ENCODE data around the gene KCNQ1. TPM values are rescaled to one million over a fixed set of nuclear protein-coding genes. Genes with fewer than 3 reads are reported as not detected.

The KCNQ1 gene
- total and polyA plus RNA-seq, 2 of the 13 experiments (the other 11 are each of a cell fraction or from before 2014, with no cell fraction given): 0.02 to 0.08 TPM

DNA sequence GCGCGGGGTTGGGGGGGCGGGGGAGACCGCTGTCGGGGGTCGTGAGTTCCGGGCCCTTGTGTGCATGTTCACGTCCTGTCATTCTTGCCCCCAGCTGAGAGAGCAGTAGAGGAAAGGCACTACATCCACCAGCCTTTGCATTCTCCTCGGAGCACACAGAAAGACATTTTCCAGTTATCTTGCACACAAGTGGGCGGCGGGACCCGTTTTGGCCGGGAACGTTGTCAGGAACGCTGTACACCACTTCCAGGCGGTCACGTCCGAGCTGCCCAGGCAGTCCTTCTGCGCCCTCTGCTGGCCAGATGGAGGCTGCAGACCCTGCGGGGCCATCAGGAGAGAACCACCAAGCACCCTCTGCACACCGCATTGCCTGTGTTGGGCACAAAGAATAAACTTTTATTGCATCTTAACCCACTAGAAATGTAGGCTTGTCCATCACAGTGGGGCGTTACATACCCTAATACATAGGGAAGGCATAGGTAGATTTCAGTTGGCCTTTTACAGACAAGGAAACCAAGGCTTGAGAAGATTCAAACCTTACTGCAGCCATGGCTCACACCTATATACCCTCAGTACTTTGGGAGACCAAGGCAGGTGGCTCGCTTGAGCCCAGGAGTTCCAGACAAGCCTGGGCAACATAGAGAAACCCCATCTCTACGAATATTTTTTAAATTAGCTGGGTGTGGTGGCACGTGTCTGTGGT is 443.6 kb downstream of the KCNQ1 start (continued):
- TF ChIP-seq, protein P1, sequence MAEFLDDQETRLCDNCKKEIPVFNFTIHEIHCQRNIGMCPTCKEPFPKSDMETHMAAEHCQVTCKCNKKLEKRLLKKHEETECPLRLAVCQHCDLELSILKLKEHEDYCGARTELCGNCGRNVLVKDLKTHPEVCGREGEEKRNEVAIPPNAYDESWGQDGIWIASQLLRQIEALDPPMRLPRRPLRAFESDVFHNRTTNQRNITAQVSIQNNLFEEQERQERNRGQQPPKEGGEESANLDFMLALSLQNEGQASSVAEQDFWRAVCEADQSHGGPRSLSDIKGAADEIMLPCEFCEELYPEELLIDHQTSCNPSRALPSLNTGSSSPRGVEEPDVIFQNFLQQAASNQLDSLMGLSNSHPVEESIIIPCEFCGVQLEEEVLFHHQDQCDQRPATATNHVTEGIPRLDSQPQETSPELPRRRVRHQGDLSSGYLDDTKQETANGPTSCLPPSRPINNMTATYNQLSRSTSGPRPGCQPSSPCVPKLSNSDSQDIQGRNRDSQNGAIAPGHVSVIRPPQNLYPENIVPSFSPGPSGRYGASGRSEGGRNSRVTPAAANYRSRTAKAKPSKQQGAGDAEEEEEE (CRISPR knock-in tag; IDR thresholded peaks at IDR 0.05; ENCODE audit: borderline replicate concordance): no peak
- TF ChIP-seq ZNF570 (CRISPR knock-in tag; IDR thresholded peaks at IDR 0.05; ENCODE audit: borderline replicate concordance) (no peak), AGO1 (IDR thresholded peaks at IDR 0.05; ENCODE audit: low read depth, low read length, poor library complexity, severe bottlenecking) (no peak), POLR2AphosphoS5 (IDR thresholded peaks at IDR 0.05; ENCODE audit: low read depth, low read length) (no peak), NFIC (IDR thresholded peaks at IDR 0.05; ENCODE audit: low read length) (no peak), MEF2D (CRISPR knock-in tag; IDR thresholded peaks at IDR 0.05) (no peak), RELA (CRISPR knock-in tag; IDR thresholded peaks at IDR 0.05) (no peak), HMG20A (CRISPR knock-in tag; IDR thresholded peaks at IDR 0.05; ENCODE audit: borderline replicate concordance) (no peak)
- TF ChIP-seq, protein P2, sequence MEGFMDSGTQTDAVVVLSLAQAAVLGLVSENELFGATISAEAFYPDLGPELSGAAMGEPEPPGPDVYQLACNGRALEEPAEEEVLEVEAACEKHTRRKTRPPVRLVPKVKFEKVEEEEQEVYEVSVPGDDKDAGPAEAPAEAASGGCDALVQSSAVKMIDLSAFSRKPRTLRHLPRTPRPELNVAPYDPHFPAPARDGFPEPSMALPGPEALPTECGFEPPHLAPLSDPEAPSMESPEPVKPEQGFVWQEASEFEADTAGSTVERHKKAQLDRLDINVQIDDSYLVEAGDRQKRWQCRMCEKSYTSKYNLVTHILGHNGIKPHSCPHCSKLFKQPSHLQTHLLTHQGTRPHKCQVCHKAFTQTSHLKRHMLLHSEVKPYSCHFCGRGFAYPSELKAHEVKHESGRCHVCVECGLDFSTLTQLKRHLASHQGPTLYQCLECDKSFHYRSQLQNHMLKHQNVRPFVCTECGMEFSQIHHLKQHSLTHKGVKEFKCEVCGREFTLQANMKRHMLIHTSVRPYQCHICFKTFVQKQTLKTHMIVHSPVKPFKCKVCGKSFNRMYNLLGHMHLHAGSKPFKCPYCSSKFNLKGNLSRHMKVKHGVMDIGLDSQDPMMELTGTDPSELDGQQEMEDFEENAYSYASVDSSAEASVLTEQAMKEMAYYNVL (CRISPR knock-in tag; IDR thresholded peaks at IDR 0.05; ENCODE audit: borderline replicate concordance): 0 out of 2 replicates have a peak, but pooled peaks have one; percentile 26
- TF ChIP-seq, protein P3, sequence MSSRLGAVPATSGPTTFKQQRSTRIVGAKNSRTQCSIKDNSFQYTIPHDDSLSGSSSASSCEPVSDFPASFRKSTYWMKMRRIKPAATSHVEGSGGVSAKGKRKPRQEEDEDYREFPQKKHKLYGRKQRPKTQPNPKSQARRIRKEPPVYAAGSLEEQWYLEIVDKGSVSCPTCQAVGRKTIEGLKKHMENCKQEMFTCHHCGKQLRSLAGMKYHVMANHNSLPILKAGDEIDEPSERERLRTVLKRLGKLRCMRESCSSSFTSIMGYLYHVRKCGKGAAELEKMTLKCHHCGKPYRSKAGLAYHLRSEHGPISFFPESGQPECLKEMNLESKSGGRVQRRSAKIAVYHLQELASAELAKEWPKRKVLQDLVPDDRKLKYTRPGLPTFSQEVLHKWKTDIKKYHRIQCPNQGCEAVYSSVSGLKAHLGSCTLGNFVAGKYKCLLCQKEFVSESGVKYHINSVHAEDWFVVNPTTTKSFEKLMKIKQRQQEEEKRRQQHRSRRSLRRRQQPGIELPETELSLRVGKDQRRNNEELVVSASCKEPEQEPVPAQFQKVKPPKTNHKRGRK (CRISPR knock-in tag; IDR thresholded peaks at IDR 0.05): no peak
- TF ChIP-seq, protein P4, sequence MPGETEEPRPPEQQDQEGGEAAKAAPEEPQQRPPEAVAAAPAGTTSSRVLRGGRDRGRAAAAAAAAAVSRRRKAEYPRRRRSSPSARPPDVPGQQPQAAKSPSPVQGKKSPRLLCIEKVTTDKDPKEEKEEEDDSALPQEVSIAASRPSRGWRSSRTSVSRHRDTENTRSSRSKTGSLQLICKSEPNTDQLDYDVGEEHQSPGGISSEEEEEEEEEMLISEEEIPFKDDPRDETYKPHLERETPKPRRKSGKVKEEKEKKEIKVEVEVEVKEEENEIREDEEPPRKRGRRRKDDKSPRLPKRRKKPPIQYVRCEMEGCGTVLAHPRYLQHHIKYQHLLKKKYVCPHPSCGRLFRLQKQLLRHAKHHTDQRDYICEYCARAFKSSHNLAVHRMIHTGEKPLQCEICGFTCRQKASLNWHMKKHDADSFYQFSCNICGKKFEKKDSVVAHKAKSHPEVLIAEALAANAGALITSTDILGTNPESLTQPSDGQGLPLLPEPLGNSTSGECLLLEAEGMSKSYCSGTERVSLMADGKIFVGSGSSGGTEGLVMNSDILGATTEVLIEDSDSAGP (CRISPR knock-in tag; IDR thresholded peaks at IDR 0.05; ENCODE audit: borderline replicate concordance): 0 out of 2 replicates have a peak, but pooled peaks have one; percentile 43
- TF ChIP-seq, protein P5, sequence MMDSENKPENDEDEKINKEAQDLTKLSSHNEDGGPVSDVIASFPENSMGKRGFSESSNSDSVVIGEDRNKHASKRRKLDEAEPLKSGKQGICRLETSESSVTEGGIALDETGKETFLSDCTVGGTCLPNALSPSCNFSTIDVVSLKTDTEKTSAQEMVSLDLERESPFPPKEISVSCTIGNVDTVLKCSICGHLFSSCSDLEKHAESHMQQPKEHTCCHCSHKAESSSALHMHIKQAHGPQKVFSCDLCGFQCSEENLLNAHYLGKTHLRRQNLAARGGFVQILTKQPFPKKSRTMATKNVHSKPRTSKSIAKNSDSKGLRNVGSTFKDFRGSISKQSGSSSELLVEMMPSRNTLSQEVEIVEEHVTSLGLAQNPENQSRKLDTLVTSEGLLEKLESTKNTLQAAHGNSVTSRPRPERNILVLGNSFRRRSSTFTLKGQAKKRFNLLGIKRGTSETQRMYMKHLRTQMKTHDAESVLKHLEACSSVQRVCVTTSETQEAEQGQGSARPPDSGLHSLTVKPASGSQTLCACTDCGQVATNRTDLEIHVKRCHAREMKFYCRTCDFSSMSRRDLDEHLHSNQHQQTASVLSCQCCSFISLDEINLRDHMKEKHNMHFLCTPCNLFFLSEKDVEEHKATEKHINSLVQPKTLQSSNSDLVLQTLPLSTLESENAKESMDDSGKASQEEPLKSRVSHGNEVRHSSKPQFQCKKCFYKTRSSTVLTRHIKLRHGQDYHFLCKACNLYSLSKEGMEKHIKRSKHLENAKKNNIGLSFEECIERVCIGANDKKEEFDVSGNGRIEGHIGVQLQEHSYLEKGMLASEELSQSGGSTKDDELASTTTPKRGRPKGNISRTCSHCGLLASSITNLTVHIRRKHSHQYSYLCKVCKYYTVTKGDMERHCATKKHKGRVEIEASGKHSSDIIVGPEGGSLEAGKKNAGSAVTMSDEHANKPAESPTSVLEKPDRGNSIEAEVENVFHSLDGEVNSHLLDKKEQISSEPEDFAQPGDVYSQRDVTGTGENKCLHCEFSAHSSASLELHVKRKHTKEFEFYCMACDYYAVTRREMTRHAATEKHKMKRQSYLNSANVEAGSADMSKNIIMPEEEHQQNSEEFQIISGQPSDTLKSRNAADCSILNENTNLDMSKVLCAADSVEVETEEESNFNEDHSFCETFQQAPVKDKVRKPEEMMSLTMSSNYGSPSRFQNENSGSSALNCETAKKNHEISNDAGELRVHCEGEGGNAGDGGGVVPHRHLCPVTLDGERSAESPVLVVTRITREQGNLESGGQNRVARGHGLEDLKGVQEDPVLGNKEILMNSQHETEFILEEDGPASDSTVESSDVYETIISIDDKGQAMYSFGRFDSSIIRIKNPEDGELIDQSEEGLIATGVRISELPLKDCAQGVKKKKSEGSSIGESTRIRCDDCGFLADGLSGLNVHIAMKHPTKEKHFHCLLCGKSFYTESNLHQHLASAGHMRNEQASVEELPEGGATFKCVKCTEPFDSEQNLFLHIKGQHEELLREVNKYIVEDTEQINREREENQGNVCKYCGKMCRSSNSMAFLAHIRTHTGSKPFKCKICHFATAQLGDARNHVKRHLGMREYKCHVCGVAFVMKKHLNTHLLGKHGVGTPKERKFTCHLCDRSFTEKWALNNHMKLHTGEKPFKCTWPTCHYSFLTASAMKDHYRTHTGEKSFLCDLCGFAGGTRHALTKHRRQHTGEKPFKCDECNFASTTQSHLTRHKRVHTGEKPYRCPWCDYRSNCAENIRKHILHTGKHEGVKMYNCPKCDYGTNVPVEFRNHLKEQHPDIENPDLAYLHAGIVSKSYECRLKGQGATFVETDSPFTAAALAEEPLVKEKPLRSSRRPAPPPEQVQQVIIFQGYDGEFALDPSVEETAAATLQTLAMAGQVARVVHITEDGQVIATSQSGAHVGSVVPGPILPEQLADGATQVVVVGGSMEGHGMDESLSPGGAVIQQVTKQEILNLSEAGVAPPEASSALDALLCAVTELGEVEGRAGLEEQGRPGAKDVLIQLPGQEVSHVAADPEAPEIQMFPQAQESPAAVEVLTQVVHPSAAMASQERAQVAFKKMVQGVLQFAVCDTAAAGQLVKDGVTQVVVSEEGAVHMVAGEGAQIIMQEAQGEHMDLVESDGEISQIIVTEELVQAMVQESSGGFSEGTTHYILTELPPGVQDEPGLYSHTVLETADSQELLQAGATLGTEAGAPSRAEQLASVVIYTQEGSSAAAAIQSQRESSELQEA (CRISPR knock-in tag; IDR thresholded peaks at IDR 0.05; ENCODE audit: not compliant biosample characterization): no peak

Measured in HepG2 (cell line).